Stomach (tissue), 4 donors: ENCODE data around the gene CTSL.

Experiments
- EP300 ChIP-seq: sonication (generic); formaldehyde crosslinking; IDR thresholded peaks from one replicate; pipeline ENCODE4 v1.6.1; 2017; ENCODE audit warnings: antibody characterized with exemption
- POLR2A ChIP-seq, 4 donors: fragments of 450-650 bp; IDR thresholded peaks; one replicate each; pipeline ENCODE4 v1.6.1; 2016; ENCODE audit warnings: antibody characterized with exemption in 4 of 4, control low read depth in 2 of 4, mild to moderate bottlenecking in 1 of 4, moderate library complexity in 1 of 4
- POLR2AphosphoS5 ChIP-seq, 3 donors: sonication (generic); formaldehyde crosslinking; IDR thresholded peaks; one replicate each; pipeline ENCODE4 v1.6.1; 2016; ENCODE audit warnings: antibody characterized with exemption in 3 of 3
- TF ChIP-seq, protein P1 (sequence below), 7 experiments: fragments of 450-650 bp in 4 of 7; fragments of 200-600 bp in 3 of 7; sonication (generic) in 3 of 7; IDR thresholded peaks; one replicate each; pipeline ENCODE4 v1.5.1; 2016 to 2019; ENCODE audit warnings: antibody characterized with exemption in 7 of 7, control low read depth in 2 of 7, mild to moderate bottlenecking in 1 of 7

GRCh38 chr9:87740209-87740608 lies 14.3 kb downstream of the CTSL start:
- TF ChIP-seq, protein P1, sequence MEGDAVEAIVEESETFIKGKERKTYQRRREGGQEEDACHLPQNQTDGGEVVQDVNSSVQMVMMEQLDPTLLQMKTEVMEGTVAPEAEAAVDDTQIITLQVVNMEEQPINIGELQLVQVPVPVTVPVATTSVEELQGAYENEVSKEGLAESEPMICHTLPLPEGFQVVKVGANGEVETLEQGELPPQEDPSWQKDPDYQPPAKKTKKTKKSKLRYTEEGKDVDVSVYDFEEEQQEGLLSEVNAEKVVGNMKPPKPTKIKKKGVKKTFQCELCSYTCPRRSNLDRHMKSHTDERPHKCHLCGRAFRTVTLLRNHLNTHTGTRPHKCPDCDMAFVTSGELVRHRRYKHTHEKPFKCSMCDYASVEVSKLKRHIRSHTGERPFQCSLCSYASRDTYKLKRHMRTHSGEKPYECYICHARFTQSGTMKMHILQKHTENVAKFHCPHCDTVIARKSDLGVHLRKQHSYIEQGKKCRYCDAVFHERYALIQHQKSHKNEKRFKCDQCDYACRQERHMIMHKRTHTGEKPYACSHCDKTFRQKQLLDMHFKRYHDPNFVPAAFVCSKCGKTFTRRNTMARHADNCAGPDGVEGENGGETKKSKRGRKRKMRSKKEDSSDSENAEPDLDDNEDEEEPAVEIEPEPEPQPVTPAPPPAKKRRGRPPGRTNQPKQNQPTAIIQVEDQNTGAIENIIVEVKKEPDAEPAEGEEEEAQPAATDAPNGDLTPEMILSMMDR (IDR thresholded peaks at IDR 0.05): no peak
- no peak for TF ChIP-seq EP300
- no peak for TF ChIP-seq POLR2A (IDR thresholded peaks at IDR 0.05)
- no peak for TF ChIP-seq POLR2AphosphoS5 (IDR thresholded peaks at IDR 0.05)
